Upper lobe of left lung (tissue), 6 donors: Measurements from ENCODE around the gene SPTBN5. TPM values are rescaled to one million over a fixed set of nuclear protein-coding genes. Genes with fewer than 3 reads are reported as not detected.
A peak's percentile ranks its signal among the peaks of the same experiment; 100 is the strongest.

ENCODE experiments used
- ATAC-seq, 2 donors: fragments of 200-7000 bp; cut with Tn5 transposase; one replicate each; pipeline ENCODE4 v1.9.1; 2022; ENCODE audit warnings: mild to moderate bottlenecking in 2 of 2, moderate library complexity in 2 of 2; ENCODE audit not compliant: low FRiP score in 2 of 2
- DNase-seq, 2 donors: peaks; one replicate each; pipeline ENCODE4 v3.0.0-alpha.2; 2019 to 2020
- H3K27ac ChIP-seq, 4 donors: fragments of 200-600 bp; sonication (generic); one replicate each; pipeline ENCODE4 v1.5.1; 2016 to 2019
- H3K27me3 ChIP-seq, 4 donors: fragments of 200-600 bp; sonication (generic); one replicate each; pipeline ENCODE4 v1.5.1; 2017 to 2019
- H3K36me3 ChIP-seq, 4 donors: fragments of 200-600 bp; sonication (generic); one replicate each; pipeline ENCODE4 v1.5.1; 2016 to 2019
- H3K4me1 ChIP-seq, 4 donors: fragments of 200-600 bp; sonication (generic); one replicate each; pipeline ENCODE4 v1.5.1; 2018 to 2019
- H3K4me3 ChIP-seq, 4 donors: fragments of 200-600 bp; sonication (generic); one replicate each; pipeline ENCODE4 v1.5.1; 2017 to 2019; ENCODE audit warnings: mild to moderate bottlenecking in 2 of 4, moderate library complexity in 1 of 4
- H3K9me3 ChIP-seq, 4 donors: fragments of 200-600 bp; sonication (generic); one replicate each; pipeline ENCODE4 v1.5.1; 2018 to 2019
- CTCF ChIP-seq, 6 experiments: fragments of 450-650 bp in 4 of 6; fragments of 200-600 bp in 2 of 6; sonication (generic) in 2 of 6; IDR thresholded peaks; one replicate each; pipeline ENCODE4 v1.5.1; 2016 to 2019; ENCODE audit warnings: antibody characterized with exemption in 6 of 6
- EP300 ChIP-seq, 4 donors: sonication (generic); formaldehyde crosslinking; IDR thresholded peaks; one replicate each; pipeline ENCODE4 v1.5.1; 2017; ENCODE audit warnings: antibody characterized with exemption in 4 of 4, control low read depth in 2 of 4
- POLR2A ChIP-seq, 4 donors: fragments of 450-650 bp; IDR thresholded peaks; one replicate each; pipeline ENCODE4 v1.5.1; 2016 to 2017; ENCODE audit warnings: antibody characterized with exemption in 4 of 4, mild to moderate bottlenecking in 2 of 4
- POLR2AphosphoS5 ChIP-seq, 2 donors: sonication (generic); formaldehyde crosslinking; IDR thresholded peaks; one replicate each; pipeline ENCODE4 v1.5.1; 2017; ENCODE audit warnings: antibody characterized with exemption in 2 of 2
- WGBS, 2 donors: methylation state at CpG; one replicate each; pipeline ENCODE4 v1.1.5; 2017 to 2018; 5-methylcytosine and 5-hydroxymethylcytosine counted together
- total RNA-seq, 6 donors: library from RNA; depleted of rRNA in 4 of 6; stranded (reverse); fragments of >200 nt in 4 of 6; gene quantifications; one replicate each; pipeline versions ENCODE4 v1.1.0 to v1.2.1, GENCODE V29; 2016 to 2021
- donor health status: DM: no; HTN: no; CAD: no; lungs with moderate emphysema.
- donor health status: DM: no; HTN: yes; CAD: no; lungs with severe emphysema.

SPTBN5 gene
- total RNA-seq, 6 donors from 2014 or later = 0.20 to 9.4 (median 2.0) TPM

- Histone ChIP-seq H3K4me1 (peaks cover 12 to 45% (median 22%) of the 10 kb centered on the region in 4 donors), H3K27me3 (no peaks in the 10 kb centered on the region), H3K36me3 (peaks cover 7 to 35% (median 19%) of the 10 kb centered on the region in 4 donors), H3K27ac (no peak overlapping the region), H3K4me3 (no peak overlapping the region), H3K9me3 (no peaks in the 10 kb centered on the region)
- 88 to 96% methylated on average over 3 of the region's 3 CpGs for WGBS, 2 donors
- TF ChIP-seq CTCF (IDR thresholded peaks at IDR 0.05) = no peak
- no peak for TF ChIP-seq EP300 (IDR thresholded peaks at IDR 0.05)
- no peak for TF ChIP-seq POLR2A (IDR thresholded peaks at IDR 0.05)
- no peak for TF ChIP-seq POLR2AphosphoS5 (IDR thresholded peaks at IDR 0.05)
- DNase-seq (no peak), ATAC-seq (no peak)
These were observed 19.4 kb upstream of the SPTBN5 start for GRCh38 chr15:41913256-41913655.

GRCh38 chr15:41911691-41912345, 18.0 kb upstream of the SPTBN5 start:
- peaks cover 5 to 34% (median 14%) of the 10 kb centered on the region in 4 donors for H3K4me1 ChIP-seq
- no peaks in the 10 kb centered on the region for H3K27me3 ChIP-seq
- 78 to 82% methylated on average over 14 of the region's 14 CpGs for WGBS, 2 donors
- H3K36me3 ChIP-seq = peaks cover 7 to 42% (median 27%) of the 10 kb centered on the region in 4 donors
- DNase-seq = no peak
- ATAC-seq = no peak
- no peak overlapping the region for H3K4me3 ChIP-seq
- peak overlapping the region in 2 of 4 donors; percentile 60 to 62 for H3K27ac ChIP-seq
- no peak for TF ChIP-seq POLR2AphosphoS5 (IDR thresholded peaks at IDR 0.05)
- TF ChIP-seq POLR2A (IDR thresholded peaks at IDR 0.05) = no peak
- TF ChIP-seq CTCF (IDR thresholded peaks at IDR 0.05) = no peak
- TF ChIP-seq EP300 (IDR thresholded peaks at IDR 0.05) = no peak
- H3K9me3 ChIP-seq = no peaks in the 10 kb centered on the region

GRCh38 chr15:41908736-41909461, 15.0 kb upstream of the SPTBN5 start:
- no peak overlapping the region for H3K4me3 ChIP-seq
- 82 to 93% methylated on average over 11 to 13 of the region's 17 CpGs for WGBS, 2 donors

GRCh38 chr15:41907141-41907540, 13.3 kb upstream of the SPTBN5 start:
- Histone ChIP-seq H3K36me3 (peaks cover 7 to 58% (median 33%) of the 10 kb centered on the region in 4 donors), H3K27ac (peak overlapping the region in 3 of 4 donors; percentile 27 to 56 (median 46)), H3K4me3 (no peak overlapping the region), H3K4me1 (peaks cover 4 to 21% (median 6%) of the 10 kb centered on the region in 4 donors), H3K9me3 (no peaks in the 10 kb centered on the region), H3K27me3 (no peaks in the 10 kb centered on the region)
- ATAC-seq = no peak
- 50 to 89% methylated on average over 2 to 3 of the region's 3 CpGs for WGBS, 2 donors
- no peak for DNase-seq
- TF ChIP-seq EP300 (IDR thresholded peaks at IDR 0.05) = no peak
- no peak for TF ChIP-seq POLR2AphosphoS5 (IDR thresholded peaks at IDR 0.05)
- TF ChIP-seq CTCF (IDR thresholded peaks at IDR 0.05) = no peak
- no peak for TF ChIP-seq POLR2A (IDR thresholded peaks at IDR 0.05)

More at GRCh38 chr15:41908736-41909461, 15.0 kb upstream of the SPTBN5 start:
- Histone ChIP-seq H3K27ac (no peak overlapping the region), H3K4me1 (peaks cover 5 to 27% (median 8%) of the 10 kb centered on the region in 4 donors), H3K36me3 (peaks cover 7 to 57% (median 32%) of the 10 kb centered on the region in 4 donors), H3K9me3 (no peaks in the 10 kb centered on the region), H3K27me3 (no peaks in the 10 kb centered on the region)
- ATAC-seq (peak in 1 of 2 donors; percentile 5), DNase-seq (peak in 1 of 2 donors; percentile 60)
- no peak for TF ChIP-seq POLR2A (IDR thresholded peaks at IDR 0.05)
- no peak for TF ChIP-seq EP300 (IDR thresholded peaks at IDR 0.05)
- TF ChIP-seq POLR2AphosphoS5 (IDR thresholded peaks at IDR 0.05) = no peak

GRCh38 chr15:41906608-41907007, 12.8 kb upstream of the SPTBN5 start:
- DNase-seq = peak in 1 of 2 donors; percentile 50
- 95 to 100% methylated on average over 4 to 5 of the region's 5 CpGs for WGBS, 2 donors
- Histone ChIP-seq H3K9me3 (no peaks in the 10 kb centered on the region), H3K36me3 (peaks cover 7 to 53% (median 33%) of the 10 kb centered on the region in 4 donors), H3K4me3 (no peak overlapping the region), H3K27ac (peak overlapping the region in 3 of 4 donors; percentile 27 to 56 (median 46)), H3K4me1 (peaks cover 3 to 15% (median 6%) of the 10 kb centered on the region in 4 donors), H3K27me3 (no peaks in the 10 kb centered on the region)
- ATAC-seq = no peak
- no peak for TF ChIP-seq POLR2AphosphoS5 (IDR thresholded peaks at IDR 0.05)
- no peak for TF ChIP-seq EP300 (IDR thresholded peaks at IDR 0.05)
- TF ChIP-seq CTCF (IDR thresholded peaks at IDR 0.05) = no peak
- no peak for TF ChIP-seq POLR2A (IDR thresholded peaks at IDR 0.05)
